Activated B cell treated with CpG ODN at 0.5 μM for 24 hours (primary cell): ENCODE data around the gene PLCB4. TPM values are rescaled to one million over a fixed set of nuclear protein-coding genes. Genes with fewer than 3 reads are reported as not detected.
A peak's percentile ranks its signal among the peaks of the same experiment; 100 is the strongest.

Experiments
- ATAC-seq: fragments of 200-7000 bp; cut with Tn5 transposase; one replicate; pipeline ENCODE4 v1.10.0; 2021; ENCODE audit warnings: low read depth, mild to moderate bottlenecking, moderate library complexity
- CTCF ChIA-PET: fragments of 350-600 bp; sonication (Branson Sonifier 250); formaldehyde crosslinking; loops from one replicate; lab custom pipeline; 2021; ENCODE audit warnings: antibody characterized with exemption; lab: Charles Lee
- POLR2A ChIA-PET: fragments of 350-600 bp; sonication (Branson Sonifier 250); formaldehyde crosslinking; loops from one replicate; lab custom pipeline; 2021; ENCODE audit warnings: antibody characterized with exemption; lab: Charles Lee
- DNase-seq: peaks from one replicate; pipeline ENCODE4 v3.0.0; 2022
- H3K27ac Mint-ChIP-seq: one replicate; pipeline ENCODE4 v1.8.0; 2020; ENCODE audit warnings: mixed read lengths
- H3K27me3 Mint-ChIP-seq: one replicate; pipeline ENCODE4 v1.8.0; 2021; ENCODE audit warnings: mixed read lengths
- H3K36me3 Mint-ChIP-seq: one replicate; pipeline ENCODE4 v1.8.0; 2021; ENCODE audit warnings: low read depth, mixed read lengths
- H3K4me1 Mint-ChIP-seq: one replicate; pipeline ENCODE4 v1.8.0; 2021; ENCODE audit warnings: mixed read lengths
- H3K4me3 Mint-ChIP-seq: one replicate; pipeline ENCODE4 v1.8.0; 2020; ENCODE audit warnings: mild to moderate bottlenecking, mixed read lengths
- H3K9me3 Mint-ChIP-seq: one replicate; pipeline ENCODE4 v1.8.0; 2020; ENCODE audit warnings: mixed read lengths
- intact Hi-C: fragments of 100-400 bp; cut with micrococcal nuclease; formaldehyde crosslinking; loops from one replicate; pipeline ENCODE4 v1.15.1; 2024
- total RNA-seq: library from RNA; stranded (reverse); gene quantifications from 2 replicates; pipeline ENCODE4 v1.2.3, GENCODE V29; 2022
- TF ChIP-seq, protein P1 (sequence below): fragments of 200-600 bp; IDR thresholded peaks from one replicate; pipeline ENCODE4 v1.8.0; 2022; ENCODE audit warnings: antibody characterized with exemption, mild to moderate bottlenecking

PLCB4 gene
- total RNA-seq, 1 donor from 2014 or later = not detected

DNA sequence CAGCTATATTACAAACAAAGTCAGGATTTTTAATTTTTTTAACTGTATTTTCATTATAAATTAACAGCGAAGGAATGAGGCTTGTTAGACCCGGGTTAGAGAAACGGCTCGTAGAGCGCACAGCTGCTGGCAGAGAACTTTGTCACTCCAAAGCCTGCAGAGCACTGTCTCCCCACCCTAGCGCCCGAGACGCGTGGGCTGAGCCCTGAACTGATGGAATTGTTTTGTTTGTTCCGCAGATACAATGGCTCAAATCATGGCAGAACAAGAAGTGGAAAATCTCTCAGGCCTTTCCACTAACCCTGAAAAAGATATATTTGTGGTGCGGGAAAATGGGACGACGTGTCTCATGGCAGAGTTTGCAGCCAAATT, 446.3 kb downstream of the PLCB4 start:
- Mint-ChIP-seq H3K4me1 (peaks cover 32% of the 10 kb centered on the region), H3K4me3 (peak overlapping the region; percentile 36), H3K9me3 (no peaks in the 10 kb centered on the region), H3K27ac (no peak overlapping the region), H3K36me3 (no peaks in the 10 kb centered on the region), H3K27me3 (peaks cover 50% of the 10 kb centered on the region)
- TF ChIP-seq, protein P1, sequence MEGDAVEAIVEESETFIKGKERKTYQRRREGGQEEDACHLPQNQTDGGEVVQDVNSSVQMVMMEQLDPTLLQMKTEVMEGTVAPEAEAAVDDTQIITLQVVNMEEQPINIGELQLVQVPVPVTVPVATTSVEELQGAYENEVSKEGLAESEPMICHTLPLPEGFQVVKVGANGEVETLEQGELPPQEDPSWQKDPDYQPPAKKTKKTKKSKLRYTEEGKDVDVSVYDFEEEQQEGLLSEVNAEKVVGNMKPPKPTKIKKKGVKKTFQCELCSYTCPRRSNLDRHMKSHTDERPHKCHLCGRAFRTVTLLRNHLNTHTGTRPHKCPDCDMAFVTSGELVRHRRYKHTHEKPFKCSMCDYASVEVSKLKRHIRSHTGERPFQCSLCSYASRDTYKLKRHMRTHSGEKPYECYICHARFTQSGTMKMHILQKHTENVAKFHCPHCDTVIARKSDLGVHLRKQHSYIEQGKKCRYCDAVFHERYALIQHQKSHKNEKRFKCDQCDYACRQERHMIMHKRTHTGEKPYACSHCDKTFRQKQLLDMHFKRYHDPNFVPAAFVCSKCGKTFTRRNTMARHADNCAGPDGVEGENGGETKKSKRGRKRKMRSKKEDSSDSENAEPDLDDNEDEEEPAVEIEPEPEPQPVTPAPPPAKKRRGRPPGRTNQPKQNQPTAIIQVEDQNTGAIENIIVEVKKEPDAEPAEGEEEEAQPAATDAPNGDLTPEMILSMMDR = no peak
- CTCF ChIA-PET = no interaction called here
- no peak for DNase-seq
- POLR2A ChIA-PET = no interaction called here
- intact Hi-C loops = no loop called here
- ATAC-seq = no peak

DNA sequence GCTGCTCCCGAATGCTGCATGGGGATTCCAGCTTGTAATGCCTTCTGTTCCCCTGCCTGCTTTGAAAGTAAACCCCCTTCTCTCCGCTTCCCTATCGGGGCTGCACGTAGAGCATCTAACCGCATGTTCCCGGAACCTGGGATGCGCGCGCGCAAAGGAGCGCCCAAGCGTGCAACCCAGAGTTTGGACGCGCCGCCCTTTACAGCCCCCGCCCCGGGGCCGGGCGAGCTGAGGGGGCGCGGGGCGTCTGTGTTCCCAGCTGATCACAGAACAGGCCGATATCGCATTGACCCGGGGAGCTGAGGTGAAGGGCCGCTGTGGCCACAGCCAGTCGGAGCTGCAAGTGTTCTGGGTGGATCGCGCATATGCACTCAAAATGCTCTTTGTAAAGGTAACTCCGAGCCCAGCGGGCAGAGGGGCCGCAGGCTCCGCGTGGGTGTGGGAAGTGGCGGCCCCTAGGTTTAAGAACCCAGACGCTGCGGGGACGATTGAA, 446.9 kb downstream of the PLCB4 start:
- TF ChIP-seq, protein P1 = no peak
- Mint-ChIP-seq H3K27ac (no peak overlapping the region), H3K9me3 (no peaks in the 10 kb centered on the region), H3K36me3 (no peaks in the 10 kb centered on the region), H3K27me3 (peaks cover 50% of the 10 kb centered on the region), H3K4me1 (peaks cover 30% of the 10 kb centered on the region), H3K4me3 (peak overlapping the region; percentile 36)
- ATAC-seq (no peak), DNase-seq (no peak)
- CTCF ChIA-PET = no interaction called here
- intact Hi-C loops = no loop called here
- POLR2A ChIA-PET = no interaction called here

DNA sequence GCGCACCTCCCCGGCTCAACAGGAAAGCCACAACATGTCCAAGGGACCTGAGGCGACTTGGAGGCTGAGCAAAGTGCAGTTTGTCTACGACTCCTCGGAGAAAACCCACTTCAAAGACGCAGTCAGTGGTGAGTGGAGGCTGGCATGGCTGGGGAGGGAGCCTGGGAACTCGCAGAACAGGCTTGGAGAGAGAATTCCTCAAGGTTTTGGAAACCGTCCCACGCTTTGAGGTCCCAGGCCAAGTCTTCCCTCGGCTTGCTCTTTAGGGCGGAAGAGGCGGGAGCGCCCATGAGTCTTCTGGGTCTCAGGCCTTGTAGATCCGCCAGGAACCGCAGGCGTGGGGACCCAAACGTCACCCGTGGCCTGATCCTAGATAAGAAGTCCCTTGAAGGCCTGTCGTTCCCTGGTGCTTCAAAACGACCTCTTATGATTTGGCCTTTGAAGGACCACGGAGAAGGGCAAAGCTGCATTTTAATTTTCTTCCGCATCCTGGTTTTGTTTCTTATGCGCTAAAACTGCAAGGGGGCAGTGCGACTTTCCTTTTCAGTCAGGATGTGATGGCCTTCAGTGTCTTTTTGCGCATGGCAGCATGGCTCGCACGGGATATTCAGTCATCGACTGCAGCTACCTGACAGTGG, 447.5 kb downstream of the PLCB4 start:
- intact Hi-C loops = no loop called here
- no peaks in the 10 kb centered on the region for H3K36me3 Mint-ChIP-seq
- POLR2A ChIA-PET = no interaction called here
- H3K27me3 Mint-ChIP-seq = peaks cover 48% of the 10 kb centered on the region
- peak overlapping the region; percentile 36 for H3K4me3 Mint-ChIP-seq
- CTCF ChIA-PET = no interaction called here
- no peak for DNase-seq
- H3K27ac Mint-ChIP-seq = no peak overlapping the region
- no peaks in the 10 kb centered on the region for H3K9me3 Mint-ChIP-seq
- peaks cover 28% of the 10 kb centered on the region for H3K4me1 Mint-ChIP-seq
- ATAC-seq = no peak
- TF ChIP-seq, protein P1 = no peak

DNA sequence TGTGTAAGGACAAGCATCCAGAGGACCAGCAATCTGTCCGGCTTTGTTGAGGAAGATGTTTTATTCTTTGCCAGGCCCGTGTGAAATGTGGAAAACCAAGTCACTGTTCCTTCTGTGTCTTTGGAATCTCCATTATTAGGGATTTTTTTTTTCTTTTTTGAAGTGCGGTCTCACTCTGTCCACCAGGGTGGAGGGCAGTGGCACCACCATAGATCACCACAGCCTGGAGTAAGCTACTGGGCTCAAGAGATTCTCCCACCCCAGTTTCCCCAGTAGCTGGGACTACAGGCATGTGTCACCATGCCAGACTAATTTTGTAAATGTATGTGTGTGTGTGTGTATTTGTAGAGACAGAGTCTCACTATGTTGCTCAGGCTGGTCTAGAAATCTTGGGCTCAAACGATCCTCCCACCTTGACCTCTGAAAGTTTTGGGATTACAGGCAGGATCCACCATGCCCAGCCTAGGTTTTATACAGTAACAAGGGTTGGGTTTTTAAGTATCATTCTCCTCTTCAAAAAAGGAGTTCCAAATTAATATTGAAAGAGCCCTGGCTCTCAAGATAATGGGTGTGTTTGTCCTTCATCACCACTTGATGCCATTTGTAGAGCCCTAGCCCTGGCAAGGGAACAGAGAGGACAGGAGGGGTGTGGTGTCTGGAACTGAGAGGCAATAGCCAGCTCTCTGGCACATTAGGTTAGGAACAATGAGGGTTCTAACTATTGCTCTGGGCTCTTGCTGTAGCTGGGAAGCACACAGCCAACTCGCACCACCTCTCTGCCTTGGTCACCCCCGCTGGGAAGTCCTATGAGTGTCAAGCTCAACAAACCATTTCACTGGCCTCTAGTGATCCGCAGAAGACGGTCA, 448.6 kb downstream of the PLCB4 start:
- H3K27me3 Mint-ChIP-seq = peaks cover 44% of the 10 kb centered on the region

More for the DNA sequence above, 448.6 kb downstream of the PLCB4 start:
- ChIA-PET CTCF (no interaction called here), POLR2A (no interaction called here)
- Mint-ChIP-seq H3K9me3 (no peaks in the 10 kb centered on the region), H3K4me3 (no peak overlapping the region), H3K27ac (no peak overlapping the region), H3K36me3 (no peaks in the 10 kb centered on the region), H3K4me1 (peaks cover 23% of the 10 kb centered on the region)
- TF ChIP-seq, protein P1 = no peak
- DNase-seq (no peak), ATAC-seq (no peak)
- intact Hi-C loops = no loop called here
